22Rv1 (cell line): Measurements from ENCODE around the gene ENTHD1.

Source experiments
- CTCF ChIP-seq: fragments of 450-650 bp; IDR thresholded peaks from 2 replicates; pipeline ENCODE4 v1.5.1; 2017; ENCODE audit warnings: mild to moderate bottlenecking
- ZFX ChIP-seq: fragments of 450-650 bp; IDR thresholded peaks from 2 replicates; pipeline ENCODE4 v1.6.1; 2017; ENCODE audit warnings: antibody characterized with exemption, borderline replicate concordance

GRCh38 chr22:39715778-39716495 lies 177.6 kb downstream of the ENTHD1 start:
- TF ChIP-seq CTCF (no peak), ZFX (no peak)
